Endothelial cell of hepatic sinusoid (primary cell): ENCODE results near the gene ERFL.

Experiments used
- in situ Hi-C: cut with HindIII; loops from 2 replicates; pipeline ENCODE4 v1.10.0; 2017; ENCODE audit warnings: low sequenced_read_pairs

Gene ERFL

DNA sequence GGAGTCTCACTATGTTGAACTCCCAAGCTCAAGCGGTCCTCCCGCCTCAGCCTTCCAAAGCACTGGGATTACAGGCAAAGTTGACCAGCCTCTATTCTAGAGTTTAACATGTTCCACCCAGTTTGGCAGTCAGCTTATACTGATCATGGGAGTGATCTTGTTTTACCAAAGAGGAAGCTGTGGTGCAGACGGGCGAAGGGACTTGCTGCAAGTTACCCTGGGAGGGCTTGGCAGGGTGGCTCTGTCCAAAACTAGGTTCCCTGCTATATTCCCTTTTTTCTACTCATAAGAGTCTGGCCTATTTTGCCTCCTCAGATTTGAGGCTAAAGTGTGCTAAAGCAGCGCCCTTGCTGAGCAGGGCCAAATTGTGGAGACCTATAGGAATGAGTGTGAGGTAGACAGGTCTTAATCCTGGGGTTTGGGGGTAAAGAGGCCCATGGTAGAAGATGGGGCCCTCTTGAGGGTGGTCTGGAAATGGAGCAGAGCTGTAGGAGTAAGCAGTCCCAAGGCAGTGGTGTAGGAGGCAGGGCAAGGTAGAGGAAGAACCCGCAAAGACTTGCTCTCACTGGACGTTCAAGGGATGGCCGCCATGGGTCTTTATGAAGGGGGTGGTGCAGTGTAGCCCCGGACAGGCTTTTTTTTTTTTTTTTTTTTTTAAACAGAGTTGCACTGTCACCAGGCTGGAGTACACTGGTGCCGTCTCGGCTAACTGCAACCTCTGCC, 64.9 kb downstream of the ERFL start:
- in situ Hi-C loops = no loop called here

GRCh38 chr19:41862445-41862986, 65.7 kb downstream of the ERFL start:
- in situ Hi-C loops = no loop called here

GRCh38 chr19:41861846-41862245, 66.4 kb downstream of the ERFL start:
- in situ Hi-C loops = no loop called here

DNA sequence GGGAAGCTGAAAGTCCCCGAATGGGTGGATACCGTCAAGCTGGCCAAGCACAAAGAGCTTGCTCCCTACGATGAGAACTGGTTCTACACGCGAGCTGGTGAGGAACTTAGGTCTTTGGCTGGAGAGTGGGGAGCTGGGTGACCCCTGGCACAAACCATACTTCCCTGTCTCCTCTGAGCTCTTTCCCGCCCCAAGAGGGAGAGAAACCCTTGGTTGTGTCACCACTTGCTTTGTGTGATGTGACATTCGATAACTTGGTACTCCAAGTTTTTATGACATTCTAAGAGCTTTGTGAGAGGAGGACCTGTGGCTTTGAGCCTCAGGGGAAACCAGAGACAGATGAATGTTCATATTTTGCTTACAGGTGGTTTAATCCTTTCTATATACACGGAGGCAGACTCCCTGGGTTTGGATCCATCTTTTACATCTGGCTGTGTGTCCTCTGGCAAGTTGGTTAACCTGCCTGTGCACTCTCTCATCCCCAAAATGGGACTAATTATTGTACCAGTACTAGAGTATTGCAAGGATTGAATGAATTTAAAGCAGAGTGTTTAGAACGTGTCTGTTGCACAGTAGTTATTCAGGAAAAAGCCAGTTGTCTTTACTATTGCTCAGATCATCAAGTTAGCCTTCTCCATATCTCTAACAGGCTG, 67.0 kb downstream of the ERFL start:
- in situ Hi-C loops = no loop called here

DNA sequence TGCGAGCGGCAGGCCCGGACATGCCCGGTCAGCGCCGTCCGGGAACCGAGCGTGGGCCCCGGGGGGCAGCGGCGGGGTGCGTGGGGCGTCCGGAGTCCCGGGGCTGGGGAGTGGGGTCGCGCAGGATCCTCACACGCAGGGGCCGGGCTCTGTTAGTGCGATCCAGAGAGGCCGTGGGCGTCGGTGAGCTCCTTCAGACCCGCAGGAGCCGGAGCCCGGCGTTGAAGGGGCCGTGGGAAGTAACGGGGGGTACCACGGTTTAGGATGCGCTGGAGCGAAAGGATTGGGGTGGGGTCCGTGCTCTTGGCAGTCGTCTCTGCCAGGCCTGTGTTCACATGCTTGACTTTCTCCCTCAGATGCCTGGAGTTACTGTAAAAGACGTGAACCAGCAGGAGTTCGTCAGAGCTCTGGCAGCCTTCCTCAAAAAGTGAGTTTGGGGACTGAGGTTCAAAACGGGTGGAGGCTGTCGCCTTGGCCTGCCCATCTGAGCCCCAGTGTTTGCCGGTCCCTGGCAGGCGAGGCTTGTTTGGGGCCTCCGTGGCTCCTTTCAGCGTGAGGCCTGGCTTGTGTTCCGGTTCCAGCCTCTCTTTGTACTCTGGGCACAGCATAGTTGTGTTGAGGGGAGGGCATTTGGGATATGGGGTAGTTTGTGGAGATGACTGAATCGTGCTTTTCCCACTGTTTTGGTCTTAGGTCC, 67.7 kb downstream of the ERFL start:
- in situ Hi-C loops = no loop called here

- in situ Hi-C loops = no loop called here
Observed at GRCh38 chr19:41859618-41860418, 68.4 kb downstream of the ERFL start, which contains the start of gene RPS19. Gene RPS19, plus strand, starts transcription at chr19:41860255. Its CDS starts 520 bp downstream, at chr19:41860775.

- in situ Hi-C loops = no loop called here
Observed at GRCh38 chr19:41859213-41859617, 69.0 kb downstream of the ERFL start.
